ENCODE measurements around the gene TACC2.

DNA sequence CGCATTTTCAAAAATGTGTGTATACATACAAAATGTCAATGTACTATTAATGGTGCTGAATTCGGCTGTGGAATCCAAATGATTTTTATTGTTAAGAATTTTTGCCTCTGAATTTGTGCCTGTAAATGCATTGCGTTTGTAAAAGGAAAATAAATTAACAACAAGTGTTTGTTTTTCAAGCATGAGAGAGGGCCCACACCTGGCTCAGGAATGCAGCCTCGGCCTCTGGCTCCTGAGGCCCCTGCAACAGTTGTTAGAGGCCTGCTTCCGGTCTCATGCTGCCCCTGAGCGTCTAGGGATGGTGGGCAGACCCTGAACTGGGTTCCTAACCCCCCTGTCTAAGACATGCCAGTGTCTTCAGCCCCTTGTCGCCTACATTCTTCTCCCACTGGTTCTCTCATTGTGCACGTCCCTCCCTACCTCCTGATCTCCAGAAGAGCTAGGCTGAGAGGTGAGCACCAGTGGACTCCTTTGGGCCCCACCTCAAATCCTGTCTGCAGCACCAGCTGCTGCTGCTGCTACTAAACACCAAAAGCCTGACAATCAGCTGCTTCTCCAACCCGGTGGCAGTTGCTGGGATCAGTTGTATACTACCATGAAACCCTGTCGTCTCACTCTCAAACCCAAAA, 280.2 kb downstream of the TACC2 start:
- TF ChIP-seq, protein P1, sequence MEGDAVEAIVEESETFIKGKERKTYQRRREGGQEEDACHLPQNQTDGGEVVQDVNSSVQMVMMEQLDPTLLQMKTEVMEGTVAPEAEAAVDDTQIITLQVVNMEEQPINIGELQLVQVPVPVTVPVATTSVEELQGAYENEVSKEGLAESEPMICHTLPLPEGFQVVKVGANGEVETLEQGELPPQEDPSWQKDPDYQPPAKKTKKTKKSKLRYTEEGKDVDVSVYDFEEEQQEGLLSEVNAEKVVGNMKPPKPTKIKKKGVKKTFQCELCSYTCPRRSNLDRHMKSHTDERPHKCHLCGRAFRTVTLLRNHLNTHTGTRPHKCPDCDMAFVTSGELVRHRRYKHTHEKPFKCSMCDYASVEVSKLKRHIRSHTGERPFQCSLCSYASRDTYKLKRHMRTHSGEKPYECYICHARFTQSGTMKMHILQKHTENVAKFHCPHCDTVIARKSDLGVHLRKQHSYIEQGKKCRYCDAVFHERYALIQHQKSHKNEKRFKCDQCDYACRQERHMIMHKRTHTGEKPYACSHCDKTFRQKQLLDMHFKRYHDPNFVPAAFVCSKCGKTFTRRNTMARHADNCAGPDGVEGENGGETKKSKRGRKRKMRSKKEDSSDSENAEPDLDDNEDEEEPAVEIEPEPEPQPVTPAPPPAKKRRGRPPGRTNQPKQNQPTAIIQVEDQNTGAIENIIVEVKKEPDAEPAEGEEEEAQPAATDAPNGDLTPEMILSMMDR (IDR thresholded peaks at IDR 0.05; ENCODE audit: low read length), result no peak
- no peak for TF ChIP-seq EZH2 (IDR thresholded peaks at IDR 0.05; ENCODE audit: borderline replicate concordance, low read length)
